ENCODE results near the gene PPP2R1B.

The PPP2R1B gene

DNA sequence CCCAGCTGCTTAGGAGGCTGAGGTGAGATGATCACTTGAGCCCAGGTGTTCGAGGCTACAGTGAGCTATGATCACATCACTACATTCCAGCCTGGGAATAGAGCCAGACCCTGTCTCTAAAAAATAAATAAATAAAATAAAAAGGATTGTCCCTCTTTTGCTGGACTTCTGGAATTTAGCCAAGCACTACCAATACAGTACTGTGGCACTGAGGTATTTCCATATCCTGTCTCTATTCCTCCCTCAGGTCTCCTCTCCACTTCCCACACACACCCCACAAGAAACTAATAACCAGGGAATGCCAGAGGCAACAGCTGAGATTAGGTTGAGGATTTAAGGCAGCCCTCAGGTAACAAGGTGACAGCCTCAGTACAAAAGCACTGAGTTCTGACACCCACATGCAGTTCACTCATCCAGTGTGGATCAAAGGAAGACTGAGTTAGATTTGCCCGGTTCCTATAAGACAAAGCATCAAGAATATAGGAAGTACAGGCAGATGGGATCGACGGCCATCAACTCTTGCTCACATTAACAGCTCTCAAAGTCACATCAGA lies 4.5 kb upstream of the PPP2R1B start:
- H3K27me3 ChIP-seq (ENCODE audit: insufficient read depth, low read depth), result no peaks in the 10 kb centered on the region
- H3K27ac ChIP-seq, result no peak overlapping the region
- H3K4me3 ChIP-seq (IDR thresholded peaks at IDR 0.05; ENCODE audit: insufficient read depth, low read depth, low read length), result no peak overlapping the region
- no peak overlapping the region for H2AFZ ChIP-seq (ENCODE audit: low read depth)
- TF ChIP-seq CTCF (conservative IDR thresholded peaks at IDR 0.05; ENCODE audit: low read depth, low read length), result no peak
- H3K79me2 ChIP-seq (ENCODE audit: insufficient read depth, low read depth), result no peaks in the 10 kb centered on the region
- H3K36me3 ChIP-seq (ENCODE audit: insufficient read depth), result no peaks in the 10 kb centered on the region
- H3K9ac ChIP-seq, result no peak overlapping the region
- peaks cover 8% of the 10 kb centered on the region for H3K4me1 ChIP-seq (ENCODE audit: low read depth, poor library complexity, severe bottlenecking)
- H4K20me1 ChIP-seq (ENCODE audit: insufficient read depth), result no peaks in the 10 kb centered on the region
- H3K4me2 ChIP-seq, result no peak overlapping the region

- TF ChIP-seq CTCF (conservative IDR thresholded peaks at IDR 0.05; ENCODE audit: low read depth, low read length), result no peak
- no peak overlapping the region for H3K27ac ChIP-seq
- H2AFZ ChIP-seq (ENCODE audit: low read depth), result peak overlapping the region; percentile 92
- peaks cover 12% of the 10 kb centered on the region; the same call in 1 of the 2 replicates for H3K79me2 ChIP-seq (ENCODE audit: insufficient read depth, low read depth)
- no peak overlapping the region for H3K9ac ChIP-seq
- no peaks in the 10 kb centered on the region for H4K20me1 ChIP-seq (ENCODE audit: insufficient read depth)
- peak overlapping the region; percentile 95 for H3K4me2 ChIP-seq
- no peaks in the 10 kb centered on the region for H3K27me3 ChIP-seq (ENCODE audit: insufficient read depth, low read depth)
- peaks cover 14% of the 10 kb centered on the region for H3K4me1 ChIP-seq (ENCODE audit: low read depth, poor library complexity, severe bottlenecking)
- H3K36me3 ChIP-seq (ENCODE audit: insufficient read depth), result no peaks in the 10 kb centered on the region
- H3K4me3 ChIP-seq (IDR thresholded peaks at IDR 0.05; ENCODE audit: insufficient read depth, low read depth, low read length), result no peak overlapping the region
Observed at GRCh38 chr11:111766834-111767142, 599 bp upstream of the PPP2R1B start.

GRCh38 chr11:111765320-111765983 lies 737 bp downstream of the PPP2R1B start:
- TF ChIP-seq CTCF (conservative IDR thresholded peaks at IDR 0.05; ENCODE audit: low read depth, low read length), result no peak
- H3K36me3 ChIP-seq (ENCODE audit: insufficient read depth), result peaks cover 5% of the 10 kb centered on the region; the same call in 1 of the 2 replicates
- H3K4me1 ChIP-seq (ENCODE audit: low read depth, poor library complexity, severe bottlenecking), result peaks cover 14% of the 10 kb centered on the region
- no peak overlapping the region for H3K4me3 ChIP-seq (IDR thresholded peaks at IDR 0.05; ENCODE audit: insufficient read depth, low read depth, low read length)
- peak overlapping the region; percentile 92; the same call in 1 of the 2 replicates for H2AFZ ChIP-seq (ENCODE audit: low read depth)
- H3K27me3 ChIP-seq (ENCODE audit: insufficient read depth, low read depth), result no peaks in the 10 kb centered on the region
- H4K20me1 ChIP-seq (ENCODE audit: insufficient read depth), result no peaks in the 10 kb centered on the region
- peak overlapping the region; percentile 95 for H3K4me2 ChIP-seq
- H3K9ac ChIP-seq, result peak overlapping the region; percentile 55; the same call in 1 of the 2 replicates
- peaks cover 12% of the 10 kb centered on the region; the same call in 1 of the 2 replicates for H3K79me2 ChIP-seq (ENCODE audit: insufficient read depth, low read depth)
- no peak overlapping the region for H3K27ac ChIP-seq

GRCh38 chr11:111764621-111765020 lies 1.6 kb downstream of the PPP2R1B start:
- Histone ChIP-seq H2AFZ (ENCODE audit: low read depth) (no peak overlapping the region), H3K4me3 (IDR thresholded peaks at IDR 0.05; ENCODE audit: insufficient read depth, low read depth, low read length) (no peak overlapping the region), H3K4me1 (ENCODE audit: low read depth, poor library complexity, severe bottlenecking) (peaks cover 14% of the 10 kb centered on the region), H3K27me3 (ENCODE audit: insufficient read depth, low read depth) (no peaks in the 10 kb centered on the region), H3K27ac (no peak overlapping the region), H4K20me1 (ENCODE audit: insufficient read depth) (no peaks in the 10 kb centered on the region), H3K79me2 (ENCODE audit: insufficient read depth, low read depth) (peaks cover 12% of the 10 kb centered on the region; the same call in 1 of the 2 replicates), H3K9ac (no peak overlapping the region), H3K4me2 (peak overlapping the region; percentile 95), H3K36me3 (ENCODE audit: insufficient read depth) (peaks cover 5% of the 10 kb centered on the region; the same call in 1 of the 2 replicates)
- TF ChIP-seq CTCF (conservative IDR thresholded peaks at IDR 0.05; ENCODE audit: low read depth, low read length), result no peak
